NCI-H2227 (cell line): Measurements from ENCODE around the gene DHRS9.

Experiments used
- DNase-seq: peaks from one replicate; lab custom pipeline; 2025; ENCODE audit not compliant: unreplicated experiment; lab: John Stamatoyannopoulos, UW

The DHRS9 gene

DNA sequence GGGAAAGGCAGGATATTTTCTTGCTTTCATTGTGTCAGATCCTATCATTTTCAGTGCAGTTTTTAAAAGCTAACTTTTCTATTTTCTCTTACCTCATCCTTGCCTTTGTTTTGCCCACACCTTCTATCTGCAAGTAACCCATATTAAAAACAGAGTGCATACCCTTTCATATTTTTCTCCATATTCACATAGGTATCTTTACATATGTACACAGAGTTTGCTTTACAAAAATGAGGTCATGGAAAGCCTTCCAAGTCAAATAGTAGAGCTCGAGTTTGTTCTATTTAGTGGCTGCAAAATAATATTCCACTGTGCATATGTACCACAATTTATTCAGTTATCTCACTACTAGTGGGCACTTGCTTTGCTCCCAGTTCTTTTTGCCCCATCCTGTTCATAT is 3.9 kb upstream of the DHRS9 start:
- DNase-seq: no peak

DNA sequence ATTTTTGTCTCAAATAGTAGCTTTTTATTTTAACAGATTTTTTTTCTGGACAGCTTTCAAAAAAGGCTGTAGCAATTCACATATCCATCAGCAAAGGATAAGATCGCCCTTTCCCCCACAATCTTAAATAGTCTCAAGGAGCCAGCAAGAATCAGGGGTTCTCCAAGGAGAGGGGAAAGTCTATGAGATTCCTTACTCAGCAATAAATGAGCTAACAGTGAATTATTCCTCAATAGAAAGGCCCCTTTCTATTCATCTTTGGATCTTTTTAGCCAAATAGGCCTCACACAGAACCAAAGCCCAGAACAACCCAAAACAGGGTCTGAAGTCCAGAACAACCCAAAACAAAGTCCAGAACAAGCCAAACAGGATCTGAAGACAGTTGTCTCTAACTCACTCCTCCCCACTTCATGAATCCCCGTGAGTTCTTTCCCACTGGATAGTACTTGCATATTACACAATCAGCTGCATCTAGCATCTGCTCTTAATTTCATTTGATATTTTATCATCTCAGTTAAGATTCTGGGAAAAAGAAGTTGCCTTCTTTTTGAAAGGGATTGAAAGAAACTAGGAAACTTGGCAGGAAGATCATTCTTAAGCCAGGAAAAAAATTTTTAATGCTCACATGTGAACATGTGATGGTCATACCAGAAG is 3.4 kb upstream of the DHRS9 start:
- DNase-seq: no peak

DNA sequence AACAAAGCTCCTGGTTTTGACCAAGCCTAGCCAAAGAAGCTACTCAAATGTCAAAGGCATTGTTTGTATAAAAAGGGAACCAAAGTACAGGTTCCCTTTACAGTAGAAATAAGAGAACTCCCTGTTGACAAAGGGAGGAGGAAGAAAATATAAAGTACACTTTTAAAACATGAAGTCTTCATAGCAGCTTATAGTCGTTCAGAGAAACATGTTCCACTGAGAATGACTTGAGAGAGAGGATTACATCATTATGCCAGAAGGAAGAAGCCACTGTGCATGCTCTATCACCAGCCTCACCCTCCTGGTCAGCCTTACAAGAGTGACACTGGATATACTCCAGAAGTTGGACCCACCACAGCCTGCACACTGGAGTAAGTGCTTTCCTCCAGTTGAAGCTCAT is 2.5 kb upstream of the DHRS9 start:
- DNase-seq: no peak

DNA sequence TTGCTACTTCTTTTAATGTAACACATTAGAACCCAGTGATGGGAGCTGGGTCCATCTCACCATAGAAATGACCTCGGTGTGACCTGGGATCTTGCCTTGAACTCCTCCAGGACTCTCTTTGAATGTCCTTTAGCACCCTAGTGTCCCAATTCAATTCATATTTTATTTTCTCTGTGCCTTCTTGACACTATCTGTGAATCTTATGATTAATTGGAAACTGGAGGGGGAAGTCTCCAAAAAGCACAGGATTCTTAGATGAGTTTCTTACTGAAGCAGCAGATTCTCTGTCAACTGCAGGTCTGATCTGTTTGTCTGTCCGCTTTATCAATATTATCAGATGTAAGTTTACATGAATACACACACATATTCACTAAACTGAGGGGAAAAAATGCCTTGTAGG is 470 bp downstream of the DHRS9 start:
- DNase-seq: no peak

DNA sequence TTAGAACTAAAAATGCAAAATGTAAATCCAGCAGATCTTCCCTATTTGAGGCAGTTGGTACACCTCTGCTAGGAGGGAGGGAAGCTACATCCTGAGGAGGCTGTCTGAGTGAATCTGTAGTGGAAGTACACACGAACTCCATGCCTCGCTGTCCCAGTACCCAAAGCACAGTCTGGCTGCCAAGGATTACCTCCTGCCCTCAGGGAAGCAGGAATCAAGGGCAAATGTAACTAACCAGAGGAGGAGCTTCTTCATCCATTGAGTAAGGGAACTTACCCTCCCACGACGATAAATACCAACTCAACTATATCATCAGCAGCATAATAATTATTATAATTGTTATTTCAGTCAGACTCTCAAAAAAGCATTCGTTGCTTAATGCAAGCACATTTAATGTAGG is 2.1 kb downstream of the DHRS9 start:
- DNase-seq: no peak

DNA sequence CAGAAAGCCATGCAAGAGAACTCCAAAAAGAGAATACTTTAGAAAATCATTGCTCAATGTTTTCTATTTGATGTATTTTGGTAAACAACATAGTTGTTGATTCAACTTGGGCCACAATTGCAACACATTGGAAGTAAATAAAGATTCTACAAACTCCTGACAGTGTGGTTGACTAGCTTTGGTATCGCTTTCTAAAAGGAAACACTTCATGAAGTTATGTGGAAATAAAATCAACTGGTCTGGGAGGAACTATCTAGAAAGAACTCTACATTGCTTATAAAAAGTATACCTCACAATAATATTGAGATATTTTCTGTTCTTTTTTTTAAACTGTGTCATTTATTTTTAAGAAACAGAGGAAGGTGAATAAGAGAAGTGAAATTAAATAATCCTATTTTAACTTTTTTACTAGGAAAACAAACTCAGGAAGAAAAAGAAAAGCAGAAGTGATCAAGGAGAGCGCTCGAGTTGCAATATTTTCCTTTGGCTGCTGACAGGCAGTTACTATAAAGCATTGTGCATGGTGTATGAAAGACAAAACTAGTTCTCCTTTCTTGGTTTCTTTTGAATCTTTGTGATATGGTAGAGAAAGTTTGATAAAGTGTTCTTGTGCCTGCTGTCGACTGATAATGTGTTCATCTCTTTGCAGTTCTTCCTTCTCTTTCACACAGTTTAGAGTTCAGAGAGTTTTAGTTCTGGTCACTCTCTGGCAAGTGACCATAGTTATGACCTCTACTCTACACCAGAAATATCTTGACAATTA is 3.0 kb downstream of the DHRS9 start:
- DNase-seq: no peak

DNA sequence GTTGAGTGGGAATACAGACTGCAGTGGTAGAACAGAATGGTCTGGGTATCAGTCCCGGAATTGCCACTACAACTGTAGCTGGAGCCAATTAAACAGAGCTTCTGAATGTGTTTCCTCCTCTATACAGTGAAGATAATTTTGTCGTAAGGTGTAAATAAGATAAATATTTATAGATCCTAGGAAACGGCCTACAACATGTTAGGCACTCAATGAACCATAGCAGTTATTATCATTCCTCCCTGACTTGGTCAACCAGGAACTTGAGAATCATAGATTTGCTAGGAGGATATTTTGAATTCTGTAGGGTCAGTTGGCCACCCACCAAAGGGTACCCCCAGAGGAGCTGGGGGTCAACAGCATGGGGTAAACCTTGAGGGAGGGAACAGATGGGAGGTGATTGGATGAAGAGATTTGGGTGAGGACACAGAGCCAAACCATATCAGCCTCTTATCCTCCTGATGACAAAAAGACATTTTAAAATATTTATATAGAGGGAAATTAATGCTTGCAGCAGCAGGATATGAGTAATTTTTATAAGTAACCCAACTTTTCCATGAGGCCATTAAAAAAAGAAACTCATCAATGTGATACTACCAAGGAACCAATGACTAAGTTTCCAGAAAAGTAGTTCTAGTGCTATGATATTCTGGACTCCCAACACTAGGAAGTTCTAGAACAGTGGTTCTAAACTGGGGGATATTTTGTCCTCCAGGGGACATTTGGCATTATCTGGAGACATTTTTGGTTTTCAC is 4.0 kb downstream of the DHRS9 start:
- DNase-seq: no peak

DNA sequence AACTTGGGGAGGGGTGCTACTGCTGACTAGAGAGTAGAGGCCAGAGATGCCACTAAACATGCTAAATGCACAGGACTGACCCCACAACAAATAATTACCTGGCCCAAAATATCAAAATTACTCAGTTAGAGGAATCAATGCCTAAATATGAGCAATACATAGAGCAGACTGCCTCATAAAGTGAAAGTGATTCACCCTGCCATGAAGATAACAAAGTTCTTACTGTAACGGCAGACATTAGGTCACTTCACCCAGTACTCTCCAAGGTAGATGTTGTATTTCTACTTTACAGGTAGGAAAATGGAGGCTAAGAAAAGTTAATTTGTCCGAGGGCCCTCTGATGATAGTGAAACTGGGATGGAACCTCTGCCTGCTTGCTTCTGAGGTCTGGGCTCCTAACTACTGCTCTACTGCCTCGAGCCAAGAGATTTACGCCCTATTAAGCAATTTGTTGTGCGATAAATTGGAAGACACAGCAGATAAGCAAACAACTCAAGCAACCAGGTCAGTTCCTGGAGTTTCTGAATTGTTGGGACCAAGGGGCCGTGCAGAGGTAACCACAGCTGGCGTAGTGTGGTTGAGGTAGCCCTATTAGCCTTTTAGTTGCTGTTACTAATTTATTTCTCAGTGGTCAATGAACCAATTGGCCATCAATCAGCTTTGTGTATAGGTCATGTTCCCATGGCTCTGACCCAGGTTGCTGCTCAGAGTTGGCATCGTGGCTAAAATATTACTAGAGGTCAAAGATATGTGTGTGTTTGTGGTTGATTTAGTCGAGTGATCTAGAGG is 4.8 kb downstream of the DHRS9 start:
- no peak for DNase-seq

DNA sequence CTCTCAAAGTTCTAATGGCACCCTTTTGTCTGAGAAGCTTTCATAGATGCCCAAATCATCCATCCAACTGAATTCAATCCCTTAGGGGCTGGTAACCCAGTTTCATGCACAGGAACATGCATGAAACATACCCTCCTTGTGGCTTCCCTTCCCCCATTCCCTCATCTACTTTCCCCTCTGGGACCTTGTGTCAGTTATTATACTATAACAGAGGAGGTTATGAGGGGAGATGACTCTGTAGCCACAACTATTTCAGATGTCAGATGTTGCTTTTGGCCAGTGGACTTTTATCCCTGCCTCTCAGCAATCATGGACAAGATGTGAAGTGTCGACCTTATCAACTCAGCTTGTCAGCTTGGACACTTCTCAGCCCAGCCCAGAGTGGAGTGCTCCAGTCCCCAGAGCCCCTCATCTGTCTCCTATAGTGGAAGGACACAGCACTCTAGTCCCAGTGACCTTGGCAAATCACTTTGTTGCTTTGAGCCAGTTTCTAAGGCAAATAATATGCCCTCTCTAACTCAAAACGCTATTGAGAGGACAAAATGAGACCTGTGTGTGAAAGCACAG is 8.4 kb downstream of the DHRS9 start:
- no peak for DNase-seq

DNA sequence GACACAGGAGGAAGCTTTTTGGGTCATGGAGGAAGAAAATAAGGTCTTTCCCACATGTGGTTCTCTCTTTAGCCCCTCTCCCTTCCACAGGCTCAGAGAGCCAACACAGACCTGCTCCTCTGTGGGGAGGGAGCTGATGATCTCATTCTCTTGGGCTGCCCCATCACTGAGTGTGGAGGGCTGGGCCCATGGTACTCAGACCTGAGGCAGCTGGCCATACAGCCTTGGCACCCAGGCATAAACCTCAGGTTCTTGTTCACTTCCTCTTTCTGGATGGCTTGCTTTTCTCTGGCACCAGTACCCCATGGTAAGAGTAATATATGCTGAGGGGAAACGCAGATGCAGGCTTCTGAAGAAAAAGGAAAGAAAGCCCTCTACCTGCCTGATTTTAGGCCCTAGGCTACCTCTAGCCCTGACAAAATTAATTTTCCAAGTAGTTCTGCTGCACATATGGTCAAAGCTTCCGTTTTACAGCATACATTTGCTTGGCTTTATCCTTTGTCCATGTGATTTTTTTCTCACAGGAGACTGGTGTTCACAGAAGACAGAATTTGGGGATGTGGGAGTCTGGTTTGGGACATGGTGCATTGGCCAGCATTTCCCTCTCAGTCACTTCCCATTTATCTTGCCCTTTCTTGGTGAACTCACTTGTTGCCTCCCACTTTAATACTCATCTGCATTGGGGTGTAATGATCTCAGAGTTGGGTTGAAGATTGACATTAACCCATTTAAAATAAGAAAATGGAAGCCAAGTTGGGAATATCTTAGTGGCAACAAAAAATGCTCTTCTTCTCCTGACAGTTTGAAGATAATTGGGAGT is 11.1 kb downstream of the DHRS9 start:
- no peak for DNase-seq

DNA sequence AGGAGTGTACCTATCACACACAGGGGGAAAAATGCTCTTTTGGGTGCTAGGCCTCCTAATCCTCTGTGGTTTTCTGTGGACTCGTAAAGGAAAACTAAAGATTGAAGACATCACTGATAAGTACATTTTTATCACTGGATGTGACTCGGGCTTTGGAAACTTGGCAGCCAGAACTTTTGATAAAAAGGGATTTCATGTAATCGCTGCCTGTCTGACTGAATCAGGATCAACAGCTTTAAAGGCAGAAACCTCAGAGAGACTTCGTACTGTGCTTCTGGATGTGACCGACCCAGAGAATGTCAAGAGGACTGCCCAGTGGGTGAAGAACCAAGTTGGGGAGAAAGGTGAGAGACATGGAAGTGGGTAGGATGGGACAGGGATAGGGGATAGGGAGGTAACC is 12.2 kb downstream of the DHRS9 start:
- DNase-seq: no peak

DNA sequence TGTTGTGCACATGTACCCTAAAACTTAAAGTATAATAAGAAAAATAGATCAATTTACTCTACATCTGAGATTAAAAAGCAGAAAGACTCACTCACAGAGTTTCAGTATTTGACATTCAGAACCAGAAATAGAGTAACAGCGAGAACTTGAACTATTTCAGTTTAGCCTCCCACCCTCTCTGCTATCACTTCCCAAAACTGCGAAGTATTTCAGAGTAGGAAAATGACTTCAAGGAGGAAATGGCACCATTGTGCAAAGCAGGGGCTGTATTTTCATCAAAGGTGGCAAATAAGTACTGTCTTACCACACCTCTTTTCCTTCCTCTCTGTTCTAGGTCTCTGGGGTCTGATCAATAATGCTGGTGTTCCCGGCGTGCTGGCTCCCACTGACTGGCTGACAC is 13.6 kb downstream of the DHRS9 start:
- DNase-seq: no peak

DNA sequence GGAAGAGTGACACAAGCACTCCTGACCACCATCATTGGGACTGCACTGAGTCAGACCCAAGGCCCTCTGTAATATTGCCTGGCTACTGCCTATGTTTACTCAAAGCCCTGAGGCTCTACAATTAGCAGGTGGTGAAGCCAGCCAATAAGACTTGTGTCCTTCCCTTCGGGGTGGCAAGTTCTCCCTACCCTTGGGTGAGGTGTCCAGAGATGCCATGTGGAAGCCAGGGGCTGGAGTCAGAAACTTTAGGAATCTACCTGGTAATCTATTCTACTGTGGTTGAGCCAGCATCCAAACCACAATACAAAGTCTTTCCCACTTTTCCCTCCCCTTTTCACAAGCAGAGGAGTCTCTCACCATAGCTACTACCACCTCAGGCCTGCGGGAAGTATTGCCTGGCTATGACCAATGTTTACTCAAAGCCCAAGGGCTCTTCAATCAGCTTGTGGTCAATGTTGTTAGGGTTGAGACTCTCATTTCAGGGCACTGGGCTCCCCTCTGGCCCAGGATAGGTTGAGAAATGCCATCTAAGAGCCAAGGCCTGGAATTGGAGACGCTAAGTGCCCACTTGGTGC is 17.6 kb downstream of the DHRS9 start:
- DNase-seq: no peak

DNA sequence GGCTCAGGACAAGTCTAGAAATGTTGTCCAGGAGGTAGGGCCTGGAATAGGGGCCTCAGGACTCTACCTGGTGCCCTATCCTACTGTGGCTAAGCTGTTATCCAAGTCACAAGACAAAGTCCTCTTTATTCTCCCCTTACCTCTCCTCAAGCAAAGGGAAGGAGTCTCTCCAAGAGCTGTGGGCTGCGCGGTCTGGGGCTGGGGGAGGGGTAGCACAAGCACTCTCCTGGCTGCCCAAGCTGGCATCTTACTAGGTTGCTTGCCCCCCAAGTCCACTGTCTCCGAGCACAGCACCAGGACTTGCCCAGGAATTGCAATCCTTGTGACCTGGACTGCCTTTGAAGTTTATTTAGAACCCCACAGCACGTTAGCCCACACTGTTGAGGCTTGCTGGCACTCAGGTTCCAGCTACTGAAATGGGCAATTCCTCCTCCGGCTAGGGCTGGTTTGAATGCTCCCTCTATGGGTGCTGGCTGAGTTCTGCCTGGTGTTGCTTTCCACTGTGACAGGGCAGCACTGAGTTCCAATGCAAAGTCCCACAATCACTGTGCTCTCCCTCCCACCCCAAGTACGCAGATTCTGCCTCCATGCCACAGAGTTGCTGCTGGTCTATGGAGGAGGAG is 18.5 kb downstream of the DHRS9 start:
- DNase-seq: no peak

DNA sequence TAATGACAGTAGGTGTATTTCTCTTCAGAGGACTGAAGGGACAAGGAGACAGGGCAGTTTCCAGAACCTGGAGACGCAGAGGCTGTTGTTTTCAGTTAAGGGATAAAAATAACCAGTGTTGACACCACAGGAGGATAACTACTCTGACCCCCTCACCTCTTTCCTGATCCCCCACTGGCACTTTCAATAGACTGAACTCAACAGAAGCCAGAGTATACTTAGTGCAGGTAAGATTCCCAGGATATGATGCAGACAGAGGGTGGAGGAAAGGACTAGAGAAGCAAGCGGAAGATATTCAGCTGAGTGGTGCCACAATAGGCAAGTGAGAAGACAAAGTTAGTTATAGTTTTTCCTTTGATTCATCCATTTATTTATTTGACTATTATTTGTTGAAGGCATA is 19.8 kb downstream of the DHRS9 start:
- DNase-seq: peak; percentile 42

DNA sequence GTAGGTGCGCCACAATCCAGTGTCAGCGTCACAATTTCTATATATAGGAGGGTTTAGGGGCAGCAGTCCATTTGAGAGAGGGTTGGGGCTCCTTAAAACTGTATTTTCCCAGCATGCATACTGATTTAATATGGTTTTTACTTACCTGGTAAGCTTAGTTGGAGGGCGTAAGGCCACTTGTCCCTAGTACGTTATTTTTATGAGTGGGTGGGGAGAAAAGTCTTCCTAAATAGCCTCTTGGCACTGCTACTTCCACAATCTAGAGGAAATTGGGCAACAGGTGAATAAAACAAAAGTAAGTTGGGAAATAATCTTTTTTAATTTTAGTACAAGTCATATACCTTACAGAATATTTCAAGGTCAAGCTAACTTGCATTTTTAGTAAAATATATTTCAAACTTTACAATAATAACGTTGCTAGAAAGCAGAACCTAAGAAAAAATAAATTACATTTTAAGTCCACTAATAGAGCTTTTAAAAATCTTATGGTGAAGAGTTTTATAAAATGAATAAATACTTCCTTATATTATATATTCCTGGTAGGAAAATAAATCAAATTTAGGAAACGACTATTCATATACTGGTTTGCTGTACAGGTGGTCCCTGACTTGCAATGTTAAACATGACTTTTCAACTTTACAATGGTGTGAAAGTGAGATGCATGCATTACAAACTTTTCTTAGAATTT is 20.9 kb downstream of the DHRS9 start:
- DNase-seq: no peak

DNA sequence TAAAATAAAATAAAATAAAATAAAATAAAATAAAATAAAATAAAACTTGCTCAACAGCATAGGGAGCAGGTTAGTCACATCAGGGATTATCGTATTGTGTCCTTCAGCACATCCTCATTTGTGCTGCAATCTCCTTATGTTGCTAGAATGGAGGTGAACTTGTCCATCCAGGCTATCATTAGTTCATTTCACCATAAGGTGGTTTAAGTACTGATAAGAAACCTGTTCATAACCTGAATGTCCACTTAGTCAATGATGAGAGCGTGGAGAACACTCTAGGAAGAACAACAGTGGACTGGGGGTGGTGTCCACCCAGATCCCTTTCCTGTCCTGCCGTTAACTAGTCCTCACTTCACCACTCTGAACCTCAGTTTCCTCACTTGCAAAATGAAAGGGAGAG is 21.9 kb downstream of the DHRS9 start:
- DNase-seq: no peak

DNA sequence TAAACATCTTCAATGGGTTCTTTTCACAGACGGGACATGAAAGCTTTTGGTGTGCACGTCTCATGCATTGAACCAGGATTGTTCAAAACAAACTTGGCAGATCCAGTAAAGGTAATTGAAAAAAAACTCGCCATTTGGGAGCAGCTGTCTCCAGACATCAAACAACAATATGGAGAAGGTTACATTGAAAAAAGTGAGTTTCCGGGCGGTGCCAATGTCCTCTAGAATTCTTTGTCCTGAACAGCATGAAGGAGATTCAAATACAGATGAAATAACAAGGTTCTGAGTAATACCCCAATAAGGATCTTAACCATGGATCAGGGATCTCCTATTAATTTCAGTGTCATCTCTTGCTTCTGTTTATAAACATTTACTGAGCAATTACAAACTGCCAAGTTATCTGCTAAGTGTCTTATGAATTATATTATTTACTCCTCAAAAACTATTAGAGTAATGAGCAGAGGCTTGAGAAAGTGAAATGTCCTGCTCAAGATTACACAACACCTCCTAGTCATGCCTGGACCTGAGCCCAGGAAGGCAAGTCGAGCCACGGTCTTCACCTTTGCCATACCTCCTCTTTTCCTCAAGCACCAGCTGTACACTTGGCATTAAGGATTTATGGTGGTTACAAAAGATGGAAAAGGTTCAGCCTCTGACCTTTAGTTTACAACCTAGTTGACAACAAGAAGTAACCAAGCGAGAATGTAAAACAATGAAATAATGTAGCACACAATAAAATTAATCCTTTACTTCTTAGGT is 22.6 kb downstream of the DHRS9 start:
- no peak for DNase-seq
